HepG2 (cell line): ENCODE data around the gene L3MBTL1. TPM values are rescaled to one million over a fixed set of nuclear protein-coding genes. Genes with fewer than 3 reads are reported as not detected.
A peak's percentile ranks its signal among the peaks of the same experiment; 100 is the strongest.

Source experiments
- CSRNP2 ChIP-seq: sonication (generic); formaldehyde crosslinking; conservative IDR thresholded peaks from 2 replicates; pipeline ENCODE4 v1.8.0; 2022; ENCODE audit warnings: low read depth, missing genetic modification reagents
- ESRRA ChIP-seq: sonication (generic); formaldehyde crosslinking; IDR thresholded peaks from 2 replicates; pipeline ENCODE4 v1.5.1; 2020; ENCODE audit warnings: mild to moderate bottlenecking, low read depth, missing genetic modification reagents
- FLYWCH1 ChIP-seq: sonication (generic); formaldehyde crosslinking; IDR thresholded peaks from 2 replicates; pipeline ENCODE4 v1.8.1; 2023; ENCODE audit warnings: mild to moderate bottlenecking, missing genetic modification reagents
- FOSL2 ChIP-seq: sonication (generic); formaldehyde crosslinking; IDR thresholded peaks from 2 replicates; pipeline ENCODE4 v1.4.0; 2020; ENCODE audit warnings: missing genetic modification reagents
- FOXO1 ChIP-seq: sonication (generic); formaldehyde crosslinking; IDR thresholded peaks from 2 replicates; pipeline ENCODE4 v1.4.0; 2020; ENCODE audit warnings: missing genetic modification reagents
- GATAD1 ChIP-seq: IDR thresholded peaks from 2 replicates; pipeline ENCODE4 v1.6.1; 2016; ENCODE audit warnings: missing genetic modification reagents, missing compliant biosample characterization
- KLF6 ChIP-seq: IDR thresholded peaks from 2 replicates; pipeline ENCODE4 v1.8.0; 2016; ENCODE audit warnings: missing biosample characterization, missing genetic modification reagents
- MAZ ChIP-seq, 2 experiments: sonication (generic) in 1 of 2; formaldehyde crosslinking in 1 of 2; IDR thresholded peaks; 2 replicates each; pipeline versions ENCODE4 v1.5.0 to v1.6.1; 2012 to 2020; ENCODE audit warnings: low read depth in 2 of 2, mild to moderate bottlenecking in 2 of 2, borderline replicate concordance in 1 of 2, improper control_type of control experiment in 1 of 2, low read length in 1 of 2, missing genetic modification reagents in 1 of 2, moderate library complexity in 1 of 2
- MED1 ChIP-seq: sonication (generic); formaldehyde crosslinking; IDR thresholded peaks from 2 replicates; pipeline ENCODE4 v1.4.0; 2020; ENCODE audit warnings: missing genetic modification reagents
- MXD4 ChIP-seq: IDR thresholded peaks from 2 replicates; pipeline ENCODE4 v1.6.1; 2016; ENCODE audit warnings: mild to moderate bottlenecking, missing biosample characterization, missing genetic modification reagents
- NR2C2 ChIP-seq: sonication (generic); formaldehyde crosslinking; IDR thresholded peaks from 2 replicates; pipeline ENCODE4 v1.4.0; 2020; ENCODE audit warnings: missing genetic modification reagents, mild to moderate bottlenecking, moderate library complexity, borderline replicate concordance
- PAF1 ChIP-seq: IDR thresholded peaks from 2 replicates; pipeline ENCODE4 v1.6.1; 2016; ENCODE audit warnings: missing genetic modification reagents, missing compliant biosample characterization
- PCBP2 ChIP-seq: fragments of 200-400 bp; formaldehyde crosslinking; optimal IDR thresholded peaks from 2 replicates; pipeline ENCODE3; 2018; ENCODE audit warnings: low read length, low read depth; ENCODE audit not compliant: poor library complexity, severe bottlenecking
- POLR2A ChIP-seq, 2 experiments: IDR thresholded peaks; 2 replicates each; pipeline ENCODE4 v1.6.1; 2011; ENCODE audit warnings: low read depth in 2 of 2, low read length in 2 of 2, mild to moderate bottlenecking in 1 of 2, moderate library complexity in 1 of 2; ENCODE audit not compliant: insufficient read depth in 1 of 2
- RFXANK ChIP-seq: IDR thresholded peaks from 2 replicates; pipeline ENCODE4 v1.6.1; 2016
- THRA ChIP-seq: sonication (generic); formaldehyde crosslinking; IDR thresholded peaks from 2 replicates; pipeline ENCODE4 v1.4.0; 2020; ENCODE audit warnings: missing genetic modification reagents, borderline replicate concordance
- ZBTB2 ChIP-seq: sonication (generic); formaldehyde crosslinking; IDR thresholded peaks from 2 replicates; pipeline ENCODE4 v1.8.0; 2022; ENCODE audit warnings: low read depth, missing genetic modification reagents
- ZBTB8A ChIP-seq: sonication (generic); formaldehyde crosslinking; IDR thresholded peaks from 2 replicates; pipeline ENCODE4 v1.4.0; 2020; ENCODE audit warnings: mild to moderate bottlenecking, low read depth, missing genetic modification reagents, borderline replicate concordance
- ZFP36L2 ChIP-seq: sonication (generic); formaldehyde crosslinking; IDR thresholded peaks from 2 replicates; pipeline ENCODE4 v1.4.0; 2020; ENCODE audit warnings: missing genetic modification reagents
- ZNF317 ChIP-seq: sonication (generic); formaldehyde crosslinking; IDR thresholded peaks from 2 replicates; pipeline ENCODE4 v1.5.0; 2020; ENCODE audit warnings: mild to moderate bottlenecking, missing genetic modification reagents
- ZNF460 ChIP-seq: sonication (generic); formaldehyde crosslinking; IDR thresholded peaks from 2 replicates; pipeline ENCODE4 v1.5.1; 2020; ENCODE audit warnings: missing genetic modification reagents, mild to moderate bottlenecking, borderline replicate concordance
- ZNF703 ChIP-seq: sonication (generic); formaldehyde crosslinking; IDR thresholded peaks from 2 replicates; pipeline ENCODE4 v1.5.1; 2020; ENCODE audit warnings: missing genetic modification reagents, mild to moderate bottlenecking, moderate library complexity, borderline replicate concordance
- ZNF768 ChIP-seq: sonication (generic); formaldehyde crosslinking; IDR thresholded peaks from 2 replicates; pipeline ENCODE4 v1.4.0; 2020; ENCODE audit warnings: missing genetic modification reagents
- ZNF770 ChIP-seq: sonication (generic); formaldehyde crosslinking; IDR thresholded peaks from 2 replicates; pipeline ENCODE4 v1.5.0; 2020; ENCODE audit warnings: mild to moderate bottlenecking, missing genetic modification reagents
- ZNF781 ChIP-seq: sonication (generic); formaldehyde crosslinking; IDR thresholded peaks from 2 replicates; pipeline ENCODE4 v1.5.1; 2020; ENCODE audit warnings: borderline replicate concordance, mild to moderate bottlenecking, missing genetic modification reagents; ENCODE audit errors: not compliant biosample characterization
- polyA plus RNA-seq, 8 experiments: library from polyadenylated mRNA; depleted of rRNA in 3 of 8; stranded (reverse) in 7 of 8; unstranded in 1 of 8; fragments of >200 nt; fragmentation: Illumina TruSeq in 4 of 8; extraction: Trizol in 4 of 8; gene quantifications; 2 replicates each; pipeline versions ENCODE4 v1.2.1 to v1.2.3, GENCODE V29; 2011 to 2016; ENCODE audit warnings: low read depth in 4 of 8, missing spikeins in 1 of 8, mixed read lengths in 1 of 8; ENCODE audit not compliant: insufficient read depth in 1 of 8
- total RNA-seq, 5 experiments: library from RNA; depleted of rRNA; stranded (reverse); fragments of >200 nt; fragmentation: Illumina TruSeq; extraction: Trizol; gene quantifications; 2 replicates each; pipeline ENCODE4 v1.2.3, GENCODE V29; 2016; ENCODE audit warnings: low read depth in 1 of 5

Gene L3MBTL1
- total and polyA plus RNA-seq, 2 of the 13 experiments (the other 11 are each of a cell fraction or from before 2014, with no cell fraction given): 9.0 to 17.8 TPM

- TF ChIP-seq ZNF317 (CRISPR knock-in tag): no peak
- no peak for TF ChIP-seq MED1 (CRISPR knock-in tag)
- TF ChIP-seq ZNF770 (CRISPR knock-in tag): 0 out of 2 replicates have a peak, but pooled peaks have one; percentile 12
- no peak for TF ChIP-seq FOSL2 (CRISPR knock-in tag)
- TF ChIP-seq FOXO1: no peak
- TF ChIP-seq ZBTB8A (CRISPR knock-in tag): no peak
- no peak for TF ChIP-seq MXD4 (CRISPR knock-in tag)
- no peak for TF ChIP-seq KLF6
- TF ChIP-seq MAZ (IDR thresholded peaks at IDR 0.05; ENCODE audit: borderline replicate concordance, low read depth, low read length): no peak
- TF ChIP-seq MAZ (CRISPR knock-in tag; IDR thresholded peaks at IDR 0.05; ENCODE audit: low read depth): no peak
- no peak for TF ChIP-seq ZNF768 (CRISPR knock-in tag)
- no peak for TF ChIP-seq ZBTB2
- TF ChIP-seq ZFP36L2 (CRISPR knock-in tag): no peak
- TF ChIP-seq ZNF460 (CRISPR knock-in tag): no peak
- TF ChIP-seq FLYWCH1 (CRISPR knock-in tag): no peak
- TF ChIP-seq NR2C2 (CRISPR knock-in tag): no peak
- TF ChIP-seq PAF1 (CRISPR knock-in tag): peak; percentile 21; the same call in 1 of the 2 replicates
- TF ChIP-seq GATAD1: no peak
- no peak for TF ChIP-seq CSRNP2 (CRISPR knock-in tag)
- TF ChIP-seq PCBP2: no peak
- peak; percentile 38 for TF ChIP-seq ZNF781 (CRISPR knock-in tag)
- TF ChIP-seq THRA (CRISPR knock-in tag): no peak
- TF ChIP-seq POLR2A (IDR thresholded peaks at IDR 0.05; ENCODE audit: insufficient read depth in 1 of 2, low read depth in 2 of 2, low read length in 2 of 2): peak; percentile 40 to 52; a peak in 3 of 4 replicates
- no peak for TF ChIP-seq RFXANK
- no peak for TF ChIP-seq ESRRA (CRISPR knock-in tag)
- no peak for TF ChIP-seq ZNF703 (CRISPR knock-in tag)
Measured at GRCh38 chr20:43464219-43464790, 43.2 kb upstream of the L3MBTL1 start (continued).
